Suprapubic skin (tissue), 4 donors: ENCODE data around the gene SIRPA. TPM values are rescaled to one million over a fixed set of nuclear protein-coding genes. Genes with fewer than 3 reads are reported as not detected.

Source experiments
- DNase-seq, 2 donors: peaks; one replicate each; pipeline ENCODE4 v3.0.0-alpha.2; 2019; ENCODE audit warnings: low spot score in 2 of 2
- H3K27ac ChIP-seq: fragments of 200-600 bp; sonication (generic); one replicate; pipeline ENCODE4 v1.5.1; 2019
- H3K27me3 ChIP-seq: fragments of 200-600 bp; sonication (generic); one replicate; pipeline ENCODE4 v1.5.1; 2019
- H3K36me3 ChIP-seq: fragments of 200-600 bp; sonication (generic); one replicate; pipeline ENCODE4 v1.5.1; 2019
- H3K4me1 ChIP-seq: fragments of 200-600 bp; sonication (generic); one replicate; pipeline ENCODE4 v1.5.1; 2019
- H3K4me3 ChIP-seq: fragments of 200-600 bp; sonication (generic); one replicate; pipeline ENCODE4 v1.5.1; 2019; ENCODE audit warnings: mild to moderate bottlenecking
- H3K9me3 ChIP-seq: fragments of 200-600 bp; sonication (generic); one replicate; pipeline ENCODE4 v1.5.1; 2019
- CTCF ChIP-seq, 2 donors: fragments of 200-600 bp in 1 of 2; fragments of 450-650 bp in 1 of 2; sonication (generic) in 1 of 2; IDR thresholded peaks; one replicate each; pipeline ENCODE4 v1.5.1; 2016 to 2019; ENCODE audit warnings: antibody characterized with exemption in 2 of 2, mild to moderate bottlenecking in 1 of 2, moderate library complexity in 1 of 2
- EP300 ChIP-seq: sonication (generic); formaldehyde crosslinking; IDR thresholded peaks from one replicate; pipeline ENCODE4 v1.6.1; 2017; ENCODE audit warnings: antibody characterized with exemption
- POLR2A ChIP-seq, 2 donors: fragments of 450-650 bp; IDR thresholded peaks; one replicate each; pipeline ENCODE4 v1.6.1; 2017; ENCODE audit warnings: antibody characterized with exemption in 2 of 2, mild to moderate bottlenecking in 2 of 2, moderate library complexity in 2 of 2
- POLR2AphosphoS5 ChIP-seq, 3 donors: sonication (generic); formaldehyde crosslinking; IDR thresholded peaks; one replicate each; pipeline ENCODE4 v1.6.1; 2017; ENCODE audit warnings: antibody characterized with exemption in 3 of 3
- WGBS: methylation state at CpG from one replicate; pipeline ENCODE4 v1.1.5; 2018; 5-methylcytosine and 5-hydroxymethylcytosine counted together
- total RNA-seq, 4 donors: library from RNA; depleted of rRNA; stranded (reverse); fragments of >200 nt; gene quantifications; one replicate each; pipeline ENCODE4 v1.1.0, GENCODE V29; 2016

SIRPA gene
- total RNA-seq, 4 donors from 2014 or later: 30.3 to 53.3 (median 47.3) TPM

- Histone ChIP-seq H3K36me3 (no peaks in the 10 kb centered on the region), H3K27me3 (no peaks in the 10 kb centered on the region), H3K27ac (no peak overlapping the region), H3K9me3 (no peaks in the 10 kb centered on the region), H3K4me3 (no peak overlapping the region), H3K4me1 (peaks cover 42% of the 10 kb centered on the region)
- no peak for DNase-seq
- 20% methylated on average over 3 of the region's 5 CpGs for WGBS
- TF ChIP-seq POLR2A (IDR thresholded peaks at IDR 0.05) (no peak), CTCF (IDR thresholded peaks at IDR 0.05) (no peak), EP300 (no peak), POLR2AphosphoS5 (IDR thresholded peaks at IDR 0.05) (no peak)
These were observed 7.9 kb upstream of the SIRPA start for GRCh38 chr20:1887321-1887720.

- Histone ChIP-seq H3K27me3 (no peaks in the 10 kb centered on the region), H3K27ac (no peak overlapping the region), H3K4me3 (no peak overlapping the region), H3K4me1 (peaks cover 44% of the 10 kb centered on the region), H3K36me3 (no peaks in the 10 kb centered on the region), H3K9me3 (no peaks in the 10 kb centered on the region)
- no peak for TF ChIP-seq CTCF (IDR thresholded peaks at IDR 0.05)
- no peak for TF ChIP-seq POLR2AphosphoS5 (IDR thresholded peaks at IDR 0.05)
- TF ChIP-seq EP300: no peak
- TF ChIP-seq POLR2A (IDR thresholded peaks at IDR 0.05): no peak
- 70% methylated on average over 2 of the region's 2 CpGs for WGBS
- no peak for DNase-seq
These were observed 7.5 kb upstream of the SIRPA start for GRCh38 chr20:1887756-1888155.

- 60% methylated on average over 2 of the region's 7 CpGs for WGBS
- H3K27ac ChIP-seq: no peak overlapping the region
- H3K9me3 ChIP-seq: no peaks in the 10 kb centered on the region
- TF ChIP-seq CTCF (IDR thresholded peaks at IDR 0.05): no peak
- no peak for TF ChIP-seq EP300
- no peak for TF ChIP-seq POLR2A (IDR thresholded peaks at IDR 0.05)
- TF ChIP-seq POLR2AphosphoS5 (IDR thresholded peaks at IDR 0.05): no peak
- DNase-seq: no peak
- H3K27me3 ChIP-seq: no peaks in the 10 kb centered on the region
- H3K4me1 ChIP-seq: peaks cover 44% of the 10 kb centered on the region
- no peak overlapping the region for H3K4me3 ChIP-seq
- H3K36me3 ChIP-seq: no peaks in the 10 kb centered on the region
These were observed 6.3 kb upstream of the SIRPA start for GRCh38 chr20:1888796-1889463.

- H3K27me3 ChIP-seq: no peaks in the 10 kb centered on the region
- WGBS: 56% methylated on average over 11 of the region's 14 CpGs
- H3K4me1 ChIP-seq: peaks cover 48% of the 10 kb centered on the region
- no peaks in the 10 kb centered on the region for H3K36me3 ChIP-seq
- H3K9me3 ChIP-seq: no peaks in the 10 kb centered on the region
- H3K27ac ChIP-seq: no peak overlapping the region
- DNase-seq: no peak
- TF ChIP-seq POLR2AphosphoS5 (IDR thresholded peaks at IDR 0.05) (no peak), POLR2A (IDR thresholded peaks at IDR 0.05) (no peak), CTCF (IDR thresholded peaks at IDR 0.05) (no peak), EP300 (no peak)
- H3K4me3 ChIP-seq: no peak overlapping the region
These were observed 4.5 kb upstream of the SIRPA start for GRCh38 chr20:1890469-1891262.
